ENCODE data around the gene DAB2.

GRCh38 chr5:39364367-39364766, 60.4 kb downstream of the DAB2 start, which contains the start of gene C9:
- TF ChIP-seq CTCF (IDR thresholded peaks at IDR 0.05), result no peak
- no peak for TF ChIP-seq POLR2A (IDR thresholded peaks at IDR 0.05)

All from lower leg skin (tissue), 3 donors.